ENCODE results near the gene FAM107B. TPM values are rescaled to one million over a fixed set of nuclear protein-coding genes. Genes with fewer than 3 reads are reported as not detected.

Gene FAM107B
- total and polyA plus RNA-seq, 2 experiments from 2014 or later: 11.0 to 17.6 TPM

- TF ChIP-seq ZNF462 (CRISPR knock-in tag; IDR thresholded peaks at IDR 0.05) (no peak), STAT1 (IDR thresholded peaks at IDR 0.05; ENCODE audit: unreplicated experiment) (no peak), ZNF331 (CRISPR knock-in tag; IDR thresholded peaks at IDR 0.05; ENCODE audit: low read depth) (no peak), NANOG (IDR thresholded peaks at IDR 0.05; ENCODE audit: borderline replicate concordance) (no peak), POLR2AphosphoS5 (IDR thresholded peaks at IDR 0.05; ENCODE audit: low read depth) (no peak), REST (IDR thresholded peaks at IDR 0.05; ENCODE audit: unreplicated experiment) (no peak)
Measured at GRCh38 chr10:14565199-14565598, 209.5 kb downstream of the FAM107B start (continued).

All from GM23338 (cell line).